Inflammatory macrophage treated with lipopolysaccharide for 4 hours (primary cell): ENCODE measurements around the gene MAPKAPK3.
A peak's percentile ranks its signal among the peaks of the same experiment; 100 is the strongest.

ENCODE experiments used
- DNase-seq: peaks from one replicate; pipeline ENCODE4 v3.0.0-alpha.2; 2020

Gene MAPKAPK3

DNA sequence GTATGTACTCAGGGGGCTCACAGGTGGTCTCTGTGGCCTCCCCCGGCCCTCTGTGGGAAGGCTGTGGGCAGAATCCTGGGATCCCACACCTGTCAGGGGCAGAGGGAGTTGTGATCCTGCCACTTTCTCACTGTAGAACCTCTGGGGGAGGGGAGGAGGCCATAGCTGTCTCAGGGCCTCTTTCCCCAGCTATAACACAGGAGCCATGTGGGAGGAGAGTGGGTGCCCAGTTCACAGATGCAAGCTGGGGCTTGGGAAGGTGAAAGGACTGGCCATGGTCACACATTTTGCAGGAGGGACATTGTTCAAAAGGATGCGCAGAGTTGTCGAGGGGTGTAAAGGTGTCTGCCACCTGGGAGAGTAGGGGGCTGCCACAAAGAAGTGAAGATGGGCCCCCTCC lies 11.7 kb downstream of the MAPKAPK3 start:
- DNase-seq = no peak

DNA sequence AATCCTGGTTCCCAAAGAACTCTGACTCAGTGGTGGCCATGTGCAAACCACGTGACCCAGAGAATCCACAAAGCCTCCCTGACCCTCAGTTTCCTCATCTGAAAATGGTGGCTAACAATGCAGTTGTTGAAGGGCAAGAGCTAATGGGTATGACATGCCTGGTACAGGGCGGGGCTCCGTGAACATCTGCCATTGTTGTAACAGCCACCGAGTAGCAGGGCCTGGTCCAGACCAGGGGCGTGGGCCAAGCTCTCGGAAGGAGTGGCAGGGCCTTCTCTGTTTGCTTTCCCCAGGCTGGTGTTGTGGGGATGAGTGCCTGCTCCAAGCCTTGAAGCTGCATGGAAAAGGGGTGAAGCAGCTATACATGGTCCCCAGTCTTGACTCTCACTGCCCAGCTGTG lies 13.4 kb downstream of the MAPKAPK3 start:
- no peak for DNase-seq

DNA sequence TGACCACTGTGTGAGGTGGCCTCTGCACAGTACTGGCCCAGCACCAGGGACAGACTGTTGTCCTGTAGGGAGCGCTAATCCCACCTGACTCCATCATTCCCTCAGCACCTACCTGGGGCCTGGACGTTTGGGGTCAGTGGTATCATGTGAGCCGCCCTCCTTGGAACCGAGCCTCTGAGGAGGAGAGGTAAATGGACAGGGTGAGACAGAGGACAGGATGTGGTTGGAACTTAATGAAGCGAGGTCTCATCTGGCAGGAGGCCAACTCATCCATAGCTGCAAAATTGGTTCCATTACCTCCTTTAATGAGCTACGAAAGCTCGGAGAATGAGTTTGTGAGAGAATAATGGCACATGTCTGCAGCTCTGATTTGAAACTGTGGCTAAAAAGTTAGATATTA lies 13.9 kb downstream of the MAPKAPK3 start:
- no peak for DNase-seq

DNA sequence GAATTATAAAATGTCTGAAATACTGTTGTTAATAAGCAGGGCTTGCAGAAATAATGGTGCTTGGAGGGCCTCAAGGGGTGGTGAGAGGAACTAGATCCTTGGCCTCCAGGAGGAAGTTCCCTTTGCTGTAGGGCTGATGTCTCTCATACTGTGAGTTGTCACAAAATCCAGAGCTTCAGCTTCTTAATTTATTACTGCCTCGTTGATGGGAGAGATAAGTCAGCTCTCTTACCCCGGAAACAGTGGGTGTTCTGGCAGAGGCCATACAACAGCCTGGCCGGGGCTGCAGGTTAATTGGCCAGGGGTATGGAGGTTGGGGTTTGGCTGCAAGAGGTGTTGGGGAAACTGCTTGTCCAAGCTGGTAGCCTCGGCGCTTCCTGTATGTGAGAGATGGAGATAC lies 15.5 kb downstream of the MAPKAPK3 start:
- DNase-seq = peak; percentile 70

DNA sequence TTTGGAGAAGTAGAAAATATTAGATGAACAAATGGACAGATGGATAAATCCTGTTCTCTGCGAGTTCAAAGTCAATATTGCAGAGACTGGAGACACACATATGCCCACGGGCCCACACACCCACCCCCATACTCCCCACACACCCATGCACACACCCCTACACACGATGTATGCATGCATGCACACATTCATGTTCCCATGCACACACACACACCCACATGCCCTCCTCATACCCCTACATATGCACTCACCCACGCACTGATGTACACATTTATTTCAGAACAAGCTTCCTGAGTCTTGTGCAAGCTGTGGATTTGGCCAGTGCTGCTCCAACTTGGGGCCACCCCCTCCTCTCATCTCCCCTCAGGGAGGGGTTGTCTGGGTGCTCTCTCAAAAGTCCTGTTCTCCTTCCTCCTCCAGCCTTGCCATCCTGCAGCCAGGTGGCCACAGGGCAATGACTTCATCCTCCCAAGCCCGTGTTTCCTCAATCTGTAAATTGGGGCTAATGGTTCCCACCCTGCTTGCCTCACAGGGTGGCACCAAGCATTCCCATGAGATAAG lies 16.4 kb downstream of the MAPKAPK3 start:
- peak; percentile 23 for DNase-seq

DNA sequence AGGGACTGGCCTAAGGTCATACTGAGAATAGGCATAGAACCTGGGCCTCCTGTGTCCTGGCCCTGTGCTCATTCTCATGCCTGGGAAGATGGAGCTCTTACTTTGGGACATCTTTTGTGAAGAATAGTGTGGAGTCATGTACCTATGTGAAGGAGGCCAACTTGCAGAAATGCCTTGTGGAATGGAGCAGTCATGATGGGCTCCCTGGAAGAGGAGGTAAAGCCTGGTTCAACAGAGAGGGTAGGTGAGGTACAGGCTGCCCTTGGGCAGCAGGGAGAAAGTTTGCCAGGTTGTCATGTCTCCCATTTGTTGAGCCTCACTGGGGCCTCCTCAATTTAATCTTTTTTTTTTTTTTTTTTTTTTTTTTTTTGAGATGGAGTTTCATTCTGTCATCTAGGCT lies 18.1 kb downstream of the MAPKAPK3 start:
- DNase-seq = no peak

DNA sequence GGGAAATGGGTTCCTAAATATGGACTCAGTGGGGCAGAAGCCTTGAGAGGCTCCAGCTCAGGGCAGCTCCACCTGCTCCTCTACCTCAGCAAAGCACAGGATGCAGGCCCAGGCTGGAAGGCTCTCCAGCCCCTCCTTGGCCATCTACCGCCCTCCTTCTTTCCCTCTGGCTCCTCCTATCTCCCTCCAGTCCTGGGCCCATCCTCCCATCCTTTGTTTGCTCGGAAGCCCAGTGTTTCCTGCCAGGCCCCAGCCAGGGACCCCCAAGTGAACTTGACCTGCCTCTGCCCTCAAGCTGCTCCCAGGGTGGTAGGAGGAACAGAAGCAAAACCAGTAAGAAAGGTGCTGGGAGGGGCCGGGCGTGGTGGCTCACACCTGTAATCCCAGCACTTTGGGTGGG lies 20.1 kb downstream of the MAPKAPK3 start:
- DNase-seq = no peak

DNA sequence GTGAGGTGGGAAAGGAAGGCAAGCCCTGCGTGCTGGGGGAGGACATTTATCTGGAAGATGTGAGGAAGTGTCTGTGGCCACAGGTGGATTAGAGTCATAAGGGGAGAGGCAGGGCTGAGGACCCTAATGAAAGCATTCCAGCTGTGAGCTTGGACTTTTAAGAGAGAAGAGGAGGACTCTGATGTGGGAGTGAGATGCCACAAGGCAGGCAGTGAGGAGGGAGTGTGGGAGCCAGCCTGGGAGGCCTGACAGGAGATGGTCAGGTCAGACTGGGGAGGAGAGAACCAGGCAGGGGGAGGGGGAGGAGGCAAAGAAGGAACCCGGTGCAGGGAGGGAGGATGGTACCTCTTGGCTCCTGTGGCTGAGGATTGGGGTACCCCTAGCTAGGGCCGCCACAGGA lies 21.0 kb downstream of the MAPKAPK3 start:
- no peak for DNase-seq

DNA sequence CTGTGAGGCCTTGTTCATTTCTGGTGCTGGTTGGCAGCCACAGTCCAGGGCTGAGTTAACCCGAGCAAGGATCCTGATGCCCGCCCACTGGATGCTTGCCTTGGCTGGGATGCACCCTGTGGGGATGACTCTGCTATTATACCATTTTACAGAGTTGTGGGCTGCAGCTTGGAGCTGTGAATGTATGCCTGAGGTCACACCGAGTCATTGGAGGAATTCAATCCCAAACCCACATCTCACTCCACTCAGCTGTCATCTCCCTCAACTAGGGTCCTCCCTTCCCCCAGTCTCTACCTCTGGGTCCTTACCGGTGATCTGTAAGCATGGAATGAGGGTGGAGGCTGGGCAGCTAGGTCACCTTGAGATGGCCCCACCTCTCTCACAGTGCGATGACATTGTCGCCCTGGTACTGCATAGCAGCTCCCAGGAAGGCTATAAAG lies 22.1 kb downstream of the MAPKAPK3 start:
- DNase-seq = peak; percentile 13

DNA sequence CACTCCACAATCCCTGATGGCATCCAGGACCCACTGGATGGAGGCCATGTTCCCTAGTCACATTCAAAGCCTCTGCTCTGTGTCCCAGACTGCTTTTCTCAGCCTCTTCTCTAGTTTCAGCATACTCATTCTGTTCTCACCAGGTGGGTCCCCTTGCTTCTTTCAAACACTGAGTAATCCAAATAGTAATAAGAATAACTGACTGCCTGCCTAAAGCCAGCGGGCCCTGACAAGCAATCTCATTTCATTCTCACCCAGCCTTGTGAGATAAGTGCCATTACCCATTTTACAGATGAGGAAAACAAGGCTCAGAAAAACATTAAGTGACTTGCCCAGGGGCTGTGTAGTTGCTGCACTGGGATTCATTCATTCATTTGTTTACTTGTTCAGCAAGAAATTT lies 25.4 kb downstream of the MAPKAPK3 start:
- DNase-seq = no peak

DNA sequence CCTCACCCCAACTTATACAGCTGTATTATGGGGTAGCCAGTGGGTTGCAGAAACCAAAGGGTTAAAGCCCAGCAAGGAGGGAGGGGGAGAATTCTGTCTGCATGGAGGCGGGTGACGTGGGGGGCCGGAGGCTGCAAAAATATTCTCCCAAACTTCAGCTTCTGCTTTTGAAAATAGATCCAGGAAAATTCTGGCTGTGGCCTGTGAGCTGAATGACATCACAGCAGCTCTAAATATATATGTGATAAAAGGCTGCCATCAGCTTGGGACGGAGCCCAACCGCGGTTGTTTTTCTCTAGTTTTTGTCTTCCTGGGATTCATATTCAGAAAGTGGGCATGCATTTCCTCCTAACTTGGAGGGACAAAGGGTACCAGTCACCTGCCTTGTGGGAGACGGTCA lies 27.6 kb downstream of the MAPKAPK3 start:
- no peak for DNase-seq

DNA sequence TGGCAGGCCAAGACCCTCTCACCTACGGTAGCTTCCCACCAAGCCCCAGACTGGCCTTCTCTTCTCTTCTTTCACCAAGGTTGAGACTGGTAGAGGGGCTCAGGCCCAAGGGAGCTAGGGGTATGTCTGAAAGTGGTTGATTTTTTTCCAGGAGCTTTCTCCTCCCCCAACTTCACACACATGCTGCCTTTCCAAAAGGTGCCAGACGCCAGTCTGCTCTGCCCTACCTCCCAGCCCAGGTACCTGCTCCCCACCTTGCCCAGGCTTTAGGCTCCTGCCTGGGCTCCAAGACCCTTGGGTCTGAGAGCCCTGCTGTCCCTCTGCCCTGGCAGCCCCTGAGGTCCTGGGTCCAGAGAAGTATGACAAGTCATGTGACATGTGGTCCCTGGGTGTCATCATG lies 28.4 kb downstream of the MAPKAPK3 start:
- DNase-seq = no peak

DNA sequence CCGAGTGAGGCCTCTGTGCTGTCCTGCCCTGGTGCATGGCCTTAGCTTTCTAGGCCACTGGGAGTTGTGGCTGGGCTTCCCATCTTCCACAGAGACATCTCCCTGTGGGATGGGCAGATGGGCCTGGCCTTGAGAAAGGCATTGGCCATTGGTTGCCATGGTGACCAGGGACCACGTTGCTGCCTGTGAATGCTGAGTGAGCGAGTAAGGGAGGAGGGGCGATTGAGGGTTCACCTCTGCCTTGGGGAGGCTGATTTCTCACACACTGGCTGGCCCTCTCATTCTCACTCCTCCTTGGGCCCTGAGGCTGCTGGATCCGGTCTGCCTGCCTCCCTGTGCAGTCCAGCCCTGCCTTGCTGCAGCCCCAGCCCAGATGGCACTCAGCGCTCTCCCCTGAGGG lies 31.4 kb downstream of the MAPKAPK3 start:
- no peak for DNase-seq

DNA sequence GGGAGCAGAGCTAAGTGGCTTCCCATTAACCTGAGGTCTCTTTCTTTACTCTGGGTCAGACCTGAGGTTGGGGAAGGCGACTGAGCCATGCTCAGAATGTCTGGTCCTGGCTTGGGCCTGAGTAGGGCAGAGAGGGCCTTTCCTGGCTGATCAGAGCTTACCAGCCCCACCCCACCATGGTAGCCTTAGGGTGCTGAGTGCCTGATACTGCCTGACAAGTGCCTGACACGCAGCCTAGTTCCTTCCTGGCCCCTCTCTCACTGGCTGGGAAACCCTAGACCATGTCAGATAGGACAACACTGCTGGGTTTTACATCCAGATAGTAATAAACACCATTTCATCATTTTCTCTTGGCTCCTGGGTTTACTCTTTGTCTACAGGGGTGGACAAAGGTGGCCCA lies 32.0 kb downstream of the MAPKAPK3 start:
- DNase-seq = no peak

DNA sequence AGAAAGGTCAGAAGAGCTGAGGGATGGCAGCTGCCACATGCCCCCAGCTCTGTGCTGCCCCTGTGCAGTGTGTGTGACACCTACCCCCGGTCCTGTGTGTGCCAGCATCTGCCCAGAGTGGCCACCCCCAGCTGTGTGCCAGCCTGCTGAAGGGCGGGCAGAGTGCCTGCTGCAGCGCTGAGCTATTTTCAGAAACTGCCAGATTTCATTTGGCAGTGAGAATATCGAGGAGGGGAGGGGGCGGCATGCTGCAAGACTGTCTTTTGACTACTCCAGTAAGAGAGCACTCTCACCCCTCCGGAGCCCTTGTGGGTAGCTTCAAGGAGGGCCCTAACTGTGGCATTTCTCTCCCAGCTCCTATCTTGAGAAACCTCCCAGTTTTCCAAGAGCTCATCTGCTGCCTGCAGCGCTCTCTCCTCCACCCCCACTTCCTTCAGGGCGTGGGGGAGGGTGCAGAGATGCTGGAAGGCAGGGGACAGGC lies 32.5 kb downstream of the MAPKAPK3 start:
- no peak for DNase-seq

DNA sequence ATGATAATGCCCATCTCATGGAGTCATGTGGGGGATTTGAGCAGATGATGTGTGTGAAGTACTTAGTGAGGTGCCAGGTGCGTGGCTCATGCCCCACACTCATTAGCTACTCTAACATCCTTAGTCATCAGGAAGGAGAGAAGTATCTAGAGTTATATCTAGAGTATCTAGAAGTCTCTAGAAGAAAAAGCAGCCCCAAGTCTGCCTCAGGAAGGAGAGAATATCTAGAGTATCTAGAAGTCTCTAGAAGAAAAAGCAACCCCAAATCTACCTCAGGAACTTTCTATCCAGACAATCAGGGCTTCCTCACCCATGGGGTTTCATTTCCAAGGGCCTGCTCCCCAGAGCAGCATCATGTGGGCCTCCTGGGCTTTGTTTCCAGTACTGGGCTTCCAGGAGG lies 33.1 kb downstream of the MAPKAPK3 start:
- no peak for DNase-seq

DNA sequence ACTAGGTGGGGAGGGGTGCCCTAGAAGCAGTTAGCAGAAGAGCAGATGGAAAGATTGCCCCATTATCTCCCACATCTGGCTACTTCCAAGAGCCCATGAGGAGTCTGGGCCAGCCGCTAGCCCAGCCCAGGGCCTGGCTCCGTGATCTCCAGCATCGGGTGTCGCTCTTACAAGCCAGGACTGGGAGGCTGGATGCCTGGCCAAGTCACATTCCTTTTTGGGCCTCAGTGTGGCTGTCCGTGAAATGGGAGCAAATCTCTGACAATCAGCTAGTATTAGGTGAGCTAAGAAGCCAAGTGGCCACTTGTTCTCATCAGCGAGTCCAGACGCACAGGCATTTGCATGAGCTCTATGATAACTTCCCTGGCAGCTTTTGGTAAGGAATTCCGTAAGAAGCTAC lies 34.5 kb downstream of the MAPKAPK3 start:
- no peak for DNase-seq

DNA sequence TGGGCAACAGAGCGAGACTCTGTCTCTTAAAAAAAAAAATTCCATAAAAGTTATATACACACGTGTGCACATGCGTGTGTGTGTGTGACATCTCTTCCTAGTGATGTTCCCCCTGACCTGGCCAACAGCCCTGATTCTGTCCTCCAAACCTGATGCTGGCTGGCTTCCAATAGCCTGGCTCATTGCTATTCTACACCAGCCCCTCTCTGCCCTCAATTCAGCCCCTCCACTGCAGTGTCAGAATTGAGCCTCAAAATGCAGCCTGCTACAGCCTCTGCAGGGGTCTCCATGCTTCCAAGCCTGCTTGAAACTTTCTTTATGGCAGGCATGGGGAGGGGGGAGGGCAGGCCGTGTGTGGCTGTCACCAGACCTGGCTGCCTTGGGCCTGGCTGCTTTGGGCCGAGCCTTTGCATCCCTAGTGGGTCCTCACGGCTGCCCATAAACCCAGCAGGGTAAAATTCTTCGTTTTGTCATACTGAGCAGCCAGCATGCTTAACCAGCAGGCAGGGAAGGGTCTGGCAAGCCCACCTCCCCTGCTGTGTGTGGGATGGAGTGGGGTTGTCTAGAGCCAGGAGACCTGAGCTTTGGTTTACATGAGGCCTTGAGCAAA lies 35.1 kb downstream of the MAPKAPK3 start:
- DNase-seq = no peak

DNA sequence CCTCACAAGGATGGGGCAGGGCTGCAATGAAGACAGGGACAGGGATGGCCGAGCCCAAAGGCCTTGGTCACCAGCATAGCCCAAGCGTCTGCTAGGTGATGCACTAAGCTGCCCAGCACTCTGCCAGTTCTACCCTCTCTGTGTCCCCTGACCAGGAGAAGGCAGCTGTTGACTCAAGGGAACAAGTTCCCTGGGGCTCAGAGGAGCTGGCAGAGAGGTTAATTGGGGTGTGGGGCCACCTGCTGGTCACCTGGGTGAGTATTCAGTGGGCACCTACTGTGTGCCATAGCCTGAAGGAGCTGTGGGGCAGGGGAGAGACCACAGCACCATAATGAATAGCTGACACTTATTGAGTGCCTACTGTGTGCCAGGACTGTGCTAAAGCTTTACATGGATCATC lies 35.8 kb downstream of the MAPKAPK3 start:
- no peak for DNase-seq

DNA sequence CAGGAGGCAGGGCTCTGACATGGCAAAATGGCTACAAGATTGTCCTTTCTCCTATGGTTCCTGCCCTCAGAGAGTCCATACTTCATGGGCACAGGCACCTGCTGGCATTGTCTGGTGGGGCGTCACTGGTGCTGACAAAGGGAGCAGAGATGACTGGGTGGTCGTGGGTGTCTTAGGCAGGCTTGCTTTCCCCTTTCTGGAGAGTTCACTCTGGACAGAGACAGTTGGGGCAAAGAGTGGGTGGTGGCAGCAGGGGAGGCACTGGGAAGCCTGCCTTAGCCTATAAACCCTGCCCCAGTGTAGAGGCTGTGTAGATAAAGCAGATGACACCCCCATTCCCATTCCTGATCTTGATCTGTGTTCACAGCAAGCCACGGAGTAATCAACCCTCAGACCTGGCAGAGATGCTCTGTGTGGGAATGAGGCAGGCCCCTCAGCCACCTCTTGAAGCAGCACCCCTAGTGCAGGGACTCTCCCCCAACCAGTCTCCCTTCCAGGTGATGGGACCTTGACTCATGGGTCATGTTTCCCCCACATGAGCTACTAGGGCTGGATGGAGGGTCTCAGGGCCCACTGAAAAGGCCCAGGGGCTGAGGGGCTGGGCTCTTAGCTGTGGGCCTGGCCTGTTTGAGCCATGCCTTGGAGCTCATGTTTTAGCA lies 37.1 kb downstream of the MAPKAPK3 start:
- no peak for DNase-seq

DNA sequence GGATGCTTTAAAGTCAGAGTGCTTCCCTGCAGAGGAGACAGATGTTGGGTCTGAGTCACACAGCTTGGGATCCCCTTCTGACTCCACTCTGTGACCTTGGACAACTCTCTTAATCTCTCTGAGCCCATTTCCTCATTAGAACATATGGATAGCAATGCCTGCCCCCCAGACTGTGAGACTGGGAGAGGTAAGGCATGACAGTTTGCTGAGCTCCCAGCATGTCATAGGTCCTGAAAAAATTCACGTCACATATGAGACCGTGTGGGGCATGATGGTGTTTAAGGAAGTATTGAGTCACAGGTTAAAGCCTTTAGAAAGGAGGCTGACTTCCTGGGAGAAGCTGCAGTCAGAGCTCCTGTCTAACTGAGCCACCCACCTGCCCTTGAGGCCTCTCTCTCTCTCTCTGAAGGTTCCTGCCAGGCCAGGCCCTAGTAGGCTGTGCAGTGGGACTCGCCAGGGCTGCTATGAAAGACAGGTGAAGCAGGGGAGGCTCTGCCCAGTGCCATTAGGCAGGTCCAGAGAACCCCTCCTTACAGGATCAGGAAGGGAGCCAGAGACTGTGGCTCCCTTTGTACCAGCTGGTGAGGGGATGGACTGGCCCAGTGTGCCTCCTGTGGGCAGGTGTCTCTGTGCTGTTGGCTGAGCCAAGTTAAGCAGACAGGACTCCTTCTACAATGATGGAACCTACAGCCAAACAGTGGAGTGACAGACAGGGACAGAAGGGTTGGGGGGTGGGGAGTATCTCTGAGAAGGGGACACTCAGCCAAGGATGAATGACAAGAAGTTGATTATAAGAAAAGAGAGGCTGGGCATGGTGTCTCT lies 38.3 kb downstream of the MAPKAPK3 start:
- DNase-seq = peak; percentile 63

DNA sequence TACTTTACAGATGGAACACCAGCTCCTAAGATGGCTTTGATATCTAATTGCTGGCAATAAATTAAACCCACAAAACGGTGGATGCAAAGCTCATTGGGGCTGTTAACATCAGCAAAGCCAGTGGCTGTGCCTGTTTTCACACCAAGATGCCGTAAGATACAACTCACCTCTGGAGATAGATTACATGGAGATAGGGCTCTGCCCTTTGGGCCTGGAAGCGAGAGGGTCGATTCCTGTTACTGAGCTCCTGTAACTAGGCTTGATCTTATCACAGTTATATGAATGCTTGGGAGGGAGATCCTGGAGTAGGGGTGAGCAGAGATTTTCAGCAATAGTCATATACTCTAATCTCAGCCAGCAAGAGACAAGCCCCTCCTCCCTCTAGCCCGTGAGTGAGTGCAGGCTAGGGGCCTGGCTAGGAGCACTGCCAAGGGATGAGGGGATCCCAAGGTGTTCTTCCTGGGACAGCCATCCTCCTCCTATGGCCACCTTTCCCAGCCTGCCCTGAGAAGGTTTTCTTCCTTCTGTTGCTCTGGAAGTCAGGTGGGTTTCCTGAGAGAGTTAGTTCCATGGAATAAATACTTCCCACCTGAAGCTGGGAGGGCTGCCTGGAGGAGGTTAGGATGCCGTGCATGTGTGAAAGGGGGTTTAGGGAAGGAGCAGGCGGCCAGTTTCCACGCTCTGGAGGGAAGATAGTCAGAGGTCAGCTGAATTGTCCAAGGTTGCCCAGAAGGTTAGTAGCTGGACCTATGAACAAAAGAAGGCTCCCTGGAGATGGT lies 39.7 kb downstream of the MAPKAPK3 start:
- DNase-seq = no peak

DNA sequence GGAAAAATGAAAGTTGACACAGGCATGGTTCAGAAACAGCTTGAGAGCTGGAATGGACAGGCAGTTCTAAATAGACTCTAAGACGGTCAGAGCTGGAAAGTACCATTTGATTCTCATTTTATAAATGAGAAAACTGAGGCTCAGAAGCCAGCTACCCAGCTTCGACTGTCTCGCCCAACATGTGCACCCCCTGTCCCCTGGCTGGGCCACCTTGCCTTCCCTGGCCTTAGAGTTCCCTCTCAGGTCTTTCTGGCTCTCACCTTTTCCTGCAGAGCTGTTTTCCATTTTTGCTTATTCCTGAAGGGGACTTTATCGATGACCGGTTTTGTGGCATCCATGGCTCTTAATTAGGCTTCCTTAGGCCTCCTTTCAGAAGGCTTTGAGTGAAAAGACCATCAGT lies 40.5 kb downstream of the MAPKAPK3 start:
- no peak for DNase-seq
